ENCODE results near the gene MDM4.
"Not testable (repeated sequence)": the region's sequence is repeated elsewhere in the genome, so short reads cannot be mapped to it uniquely, and the experiment has no call there.

MDM4 gene

DNA sequence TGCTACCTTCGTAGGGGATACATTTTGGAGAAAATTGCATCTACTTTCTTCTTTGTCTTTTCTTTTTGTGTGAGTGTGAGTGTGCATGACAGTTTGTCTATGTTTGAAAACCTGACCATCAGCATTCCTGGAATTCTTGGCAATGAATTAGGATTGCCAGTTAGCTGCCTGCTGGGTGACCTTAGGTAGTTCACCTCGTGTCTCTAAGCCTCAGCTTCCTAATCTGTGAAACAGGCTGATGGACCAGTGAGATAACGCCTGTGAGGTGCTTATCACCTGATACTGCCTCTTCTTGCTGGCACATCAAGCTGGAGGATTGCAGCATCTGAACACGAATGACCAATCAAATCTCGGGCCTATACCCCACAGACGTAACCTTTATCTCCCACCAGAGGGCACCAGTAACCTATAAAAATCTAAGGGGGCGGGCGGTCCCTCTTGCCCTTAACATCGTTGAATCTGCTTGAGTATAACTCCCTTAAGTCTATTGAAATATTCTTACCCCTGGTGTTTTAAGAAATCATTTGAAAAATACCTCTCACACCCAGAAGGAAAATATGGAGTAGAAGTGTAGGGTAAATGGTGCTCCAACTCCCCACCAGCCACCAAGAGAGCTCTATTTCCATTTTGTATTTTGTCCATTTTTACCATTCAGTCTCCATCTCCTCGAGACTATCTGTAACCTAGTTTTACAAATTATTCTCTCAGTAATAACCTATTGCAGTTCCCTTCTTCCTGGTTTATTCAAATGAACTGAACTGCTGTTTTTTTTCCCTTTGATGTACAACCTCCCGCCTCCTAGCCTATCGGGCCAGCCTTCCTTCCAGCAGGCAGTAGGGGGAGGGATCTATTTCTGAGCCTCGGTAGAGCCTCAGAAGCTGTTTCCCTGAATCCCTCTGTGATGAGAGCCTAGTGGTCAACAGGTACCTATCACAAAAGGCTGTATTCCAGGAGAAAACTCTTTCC, 49.7 kb downstream of the MDM4 start:
- no peak overlapping the region for H3K27ac ChIP-seq
- DNase-seq (ENCODE audit: low spot score) = peak; percentile 95
- POLR2A ChIA-PET (ENCODE audit: low non-redundant PET) = no interaction called here
- CTCF ChIA-PET = interaction anchor here (0.6 to 2.1 kb wide), 26 partner anchors 18 to 778 kb away, joined by 3 to 62 read pairs (median 4); no protein-coding TSS in a partner anchor
- TF ChIP-seq, protein P1, sequence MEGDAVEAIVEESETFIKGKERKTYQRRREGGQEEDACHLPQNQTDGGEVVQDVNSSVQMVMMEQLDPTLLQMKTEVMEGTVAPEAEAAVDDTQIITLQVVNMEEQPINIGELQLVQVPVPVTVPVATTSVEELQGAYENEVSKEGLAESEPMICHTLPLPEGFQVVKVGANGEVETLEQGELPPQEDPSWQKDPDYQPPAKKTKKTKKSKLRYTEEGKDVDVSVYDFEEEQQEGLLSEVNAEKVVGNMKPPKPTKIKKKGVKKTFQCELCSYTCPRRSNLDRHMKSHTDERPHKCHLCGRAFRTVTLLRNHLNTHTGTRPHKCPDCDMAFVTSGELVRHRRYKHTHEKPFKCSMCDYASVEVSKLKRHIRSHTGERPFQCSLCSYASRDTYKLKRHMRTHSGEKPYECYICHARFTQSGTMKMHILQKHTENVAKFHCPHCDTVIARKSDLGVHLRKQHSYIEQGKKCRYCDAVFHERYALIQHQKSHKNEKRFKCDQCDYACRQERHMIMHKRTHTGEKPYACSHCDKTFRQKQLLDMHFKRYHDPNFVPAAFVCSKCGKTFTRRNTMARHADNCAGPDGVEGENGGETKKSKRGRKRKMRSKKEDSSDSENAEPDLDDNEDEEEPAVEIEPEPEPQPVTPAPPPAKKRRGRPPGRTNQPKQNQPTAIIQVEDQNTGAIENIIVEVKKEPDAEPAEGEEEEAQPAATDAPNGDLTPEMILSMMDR (conservative IDR thresholded peaks at IDR 0.05; ENCODE audit: low read depth) = peak; percentile 59

DNA sequence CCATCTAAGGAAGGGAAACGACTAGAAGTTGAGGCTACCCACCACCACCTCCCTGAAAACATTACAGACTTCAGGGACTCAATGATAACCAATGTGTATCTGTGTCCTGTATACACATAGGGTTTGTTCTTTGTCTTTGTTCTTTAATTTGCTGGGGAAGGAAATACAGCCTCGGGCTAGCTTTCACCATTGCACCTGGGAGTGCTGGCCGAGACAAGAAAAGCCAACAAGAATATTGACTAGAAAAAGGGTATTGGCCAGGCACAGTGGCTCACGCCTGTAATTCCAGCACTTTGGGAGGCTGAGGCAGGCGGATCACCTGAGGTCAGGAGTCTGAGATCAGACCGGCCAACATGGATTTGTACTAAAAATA, 50.4 kb downstream of the MDM4 start:
- no peak overlapping the region for H3K27ac ChIP-seq
- TF ChIP-seq, protein P1 (conservative IDR thresholded peaks at IDR 0.05; ENCODE audit: low read depth) = no peak
- ChIA-PET CTCF (interaction anchor here (0.6 to 2.1 kb wide), 14 partner anchors 86 to 248 kb away, joined by 3 to 62 read pairs (median 4); no protein-coding TSS in a partner anchor), POLR2A (ENCODE audit: low non-redundant PET) (no interaction called here)
- DNase-seq (ENCODE audit: low spot score) = no peak

DNA sequence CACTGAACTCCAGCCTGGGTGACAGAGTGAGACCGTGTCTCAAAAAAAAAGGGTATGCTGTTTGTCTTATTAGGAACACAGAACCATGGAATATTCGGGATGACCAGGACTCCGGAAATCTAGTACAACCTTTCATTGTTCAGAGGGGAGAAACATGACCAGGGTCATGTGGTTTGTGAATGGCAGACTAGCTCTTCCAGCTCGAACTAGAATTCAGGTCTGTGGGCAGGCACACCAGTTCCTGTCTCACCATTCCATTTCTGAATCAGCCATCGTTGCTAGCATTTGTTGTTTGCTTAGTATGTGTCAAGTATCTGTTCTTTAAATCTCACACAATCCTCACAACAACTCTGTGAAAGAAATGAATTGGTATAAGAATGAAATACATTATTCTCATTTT, 50.9 kb downstream of the MDM4 start:
- POLR2A ChIA-PET (ENCODE audit: low non-redundant PET) = no interaction called here
- H3K27ac ChIP-seq = no peak overlapping the region
- TF ChIP-seq, protein P1 (conservative IDR thresholded peaks at IDR 0.05; ENCODE audit: low read depth) = no peak
- no peak for DNase-seq (ENCODE audit: low spot score)
- CTCF ChIA-PET = interaction anchor here (1.0 to 1.3 kb wide), 2 partner anchors 115 to 197 kb away, joined by 5 to 7 read pairs; no protein-coding TSS in a partner anchor

GRCh38 chr1:204568576-204569315, 52.5 kb downstream of the MDM4 start:
- DNase-seq (ENCODE audit: low spot score) = no peak
- H3K27ac ChIP-seq = no peak overlapping the region
- CTCF ChIA-PET = interaction anchor here (0.9 to 1.8 kb wide), 4 partner anchors 157 to 541 kb away, joined by 3 to 20 read pairs (median 6); no protein-coding TSS in a partner anchor
- TF ChIP-seq, protein P1 (conservative IDR thresholded peaks at IDR 0.05; ENCODE audit: low read depth) = no peak
- POLR2A ChIA-PET (ENCODE audit: low non-redundant PET) = no interaction called here

DNA sequence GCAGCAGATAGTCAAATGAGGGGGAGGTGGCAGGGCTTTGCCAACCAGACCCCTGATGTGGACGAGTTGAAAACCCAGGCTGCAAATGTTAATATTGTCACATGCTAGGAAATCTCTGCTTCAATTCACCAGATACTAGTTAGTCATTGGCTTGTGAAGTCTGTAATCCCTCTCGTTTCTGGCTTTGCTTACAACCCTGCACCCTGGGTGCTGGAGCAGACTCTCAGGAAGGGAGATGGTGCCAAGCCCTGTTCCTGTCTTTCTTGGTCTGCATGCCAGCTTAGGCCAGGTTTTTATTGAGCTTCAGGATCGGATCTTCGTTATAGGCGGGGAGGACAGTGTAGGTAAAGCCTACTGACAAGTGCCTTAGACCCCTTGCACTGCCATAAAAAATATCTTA, 53.3 kb downstream of the MDM4 start:
- POLR2A ChIA-PET (ENCODE audit: low non-redundant PET) = no interaction called here
- CTCF ChIA-PET = interaction anchor here (1.5 to 5.5 kb wide), 3 partner anchors 238 to 372 kb away, joined by 4 to 33 read pairs (median 20); no protein-coding TSS in a partner anchor
- TF ChIP-seq, protein P1 (conservative IDR thresholded peaks at IDR 0.05; ENCODE audit: low read depth) = no peak
- DNase-seq (ENCODE audit: low spot score) = no peak
- H3K27ac ChIP-seq = no peak overlapping the region

DNA sequence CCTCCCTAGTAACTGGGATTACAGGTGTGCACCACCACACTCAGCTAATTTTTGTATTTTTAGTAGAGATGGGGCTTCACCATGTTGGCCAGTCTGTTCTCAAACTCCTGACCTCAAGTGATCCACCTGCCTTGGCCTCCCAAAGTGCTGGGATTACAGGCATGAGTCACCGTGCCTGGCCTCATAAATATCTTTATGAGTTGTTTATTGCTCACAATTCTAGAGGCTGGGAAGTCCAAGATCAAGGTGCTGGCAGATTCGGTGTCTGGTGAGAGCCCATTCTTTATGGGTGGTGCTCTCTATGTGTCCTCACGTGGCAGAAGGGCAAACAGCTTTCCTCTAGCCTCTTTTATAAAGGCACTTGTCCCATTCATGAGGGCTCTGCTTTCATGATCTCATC, 53.8 kb downstream of the MDM4 start:
- H3K27ac ChIP-seq; DNase-seq (ENCODE audit: low spot score); POLR2A ChIA-PET (ENCODE audit: low non-redundant PET): not testable (repeated sequence)
- CTCF ChIA-PET = interaction anchor here (5.5 kb wide), 1 partner anchor 237 kb away, joined by 33 read pairs; no protein-coding TSS in a partner anchor

All from RWPE1 (cell line).